ENCODE results near the gene TSACC.
A peak's percentile ranks its signal among the peaks of the same experiment; 100 is the strongest.
"Not testable (repeated sequence)": the region's sequence is repeated elsewhere in the genome, so short reads cannot be mapped to it uniquely, and the experiment has no call there.

Gene TSACC
- total RNA-seq = 0.04 to 0.26 reads per million in 2 donors

- peak; percentile 94 for DNase-seq
These were observed at the start of gene TSACC, which contains the start of gene CCT3 for GRCh38 chr1:156338180-156338976. Gene TSACC, plus strand, starts transcription at chr1:156338526. Its CDS starts 1,232 bp downstream, at chr1:156339758. Gene CCT3, minus strand, starts transcription at chr1:156338292. Its CDS starts 108 bp downstream, at chr1:156338184.

- no peak for DNase-seq
These were observed 48.5 kb upstream of the TSACC start for GRCh38 chr1:156289857-156290256.

GRCh38 chr1:156291226-156292061 is 46.9 kb upstream of the TSACC start:
- no peak for DNase-seq

- no peak for DNase-seq
These were observed 45.3 kb upstream of the TSACC start for GRCh38 chr1:156293098-156293434.

GRCh38 chr1:156293895-156294294 is 44.4 kb upstream of the TSACC start:
- no peak for DNase-seq

- no peak for DNase-seq
These were observed 42.9 kb upstream of the TSACC start, which contains the start of gene GLMP for GRCh38 chr1:156295391-156295947. Gene GLMP, minus strand, starts transcription at chr1:156295679. Its CDS starts 34 bp downstream, at chr1:156295645.

- no peak for DNase-seq
These were observed 39.4 kb upstream of the TSACC start, which contains the start of gene VHLL for GRCh38 chr1:156298852-156299357. Gene VHLL, minus strand, starts transcription at chr1:156299307. Its CDS starts 118 bp downstream, at chr1:156299189.

- DNase-seq = no peak
These were observed 35.1 kb upstream of the TSACC start for GRCh38 chr1:156303241-156303640.

- no peak for DNase-seq
These were observed 33.1 kb upstream of the TSACC start for GRCh38 chr1:156305215-156305614.

GRCh38 chr1:156308078-156308477 is 30.2 kb upstream of the TSACC start:
- no peak for DNase-seq

GRCh38 chr1:156310962-156311361 is 27.4 kb upstream of the TSACC start:
- DNase-seq = no peak

- DNase-seq = no peak
These were observed 21.4 kb upstream of the TSACC start for GRCh38 chr1:156316909-156317308.

GRCh38 chr1:156319664-156320063 is 18.7 kb upstream of the TSACC start:
- DNase-seq = no peak

- DNase-seq = no peak
These were observed 17.8 kb upstream of the TSACC start for GRCh38 chr1:156320560-156320959.

- not testable (repeated sequence) for DNase-seq
These were observed 15.1 kb upstream of the TSACC start for GRCh38 chr1:156323179-156323578.

- DNase-seq = no peak
These were observed 2.1 kb upstream of the TSACC start for GRCh38 chr1:156336242-156336641.

- DNase-seq = no peak
These were observed 1.1 kb upstream of the TSACC start for GRCh38 chr1:156337052-156337887.

- DNase-seq = no peak
These were observed 492 bp upstream of the TSACC start for GRCh38 chr1:156337888-156338179.

- no peak for DNase-seq
These were observed 4.0 kb downstream of the TSACC start for GRCh38 chr1:156342166-156342955.

GRCh38 chr1:156344409-156344808 is 6.1 kb downstream of the TSACC start:
- DNase-seq = no peak

GRCh38 chr1:156346035-156346434 is 7.7 kb downstream of the TSACC start:
- not testable (repeated sequence) for DNase-seq
